HepG2 (cell line): ENCODE results near the gene RAB11FIP5. TPM values are rescaled to one million over a fixed set of nuclear protein-coding genes. Genes with fewer than 3 reads are reported as not detected.
A peak's percentile ranks its signal among the peaks of the same experiment; 100 is the strongest.

ENCODE experiments used
- ARID2 ChIP-seq: sonication (generic); formaldehyde crosslinking; IDR thresholded peaks from 2 replicates; pipeline ENCODE4 v1.8.1; 2022; ENCODE audit warnings: mild to moderate bottlenecking, missing genetic modification reagents, borderline replicate concordance
- CBX2 ChIP-seq, 2 experiments: fragments of 200-600 bp in 1 of 2; sonication (generic); formaldehyde crosslinking in 1 of 2; IDR thresholded peaks; 2 replicates each; pipeline versions ENCODE4 v1.7.0 to v1.8.1; 2018 to 2022; ENCODE audit warnings: low read depth in 2 of 2, low read length in 1 of 2, mild to moderate bottlenecking in 1 of 2, missing genetic modification reagents in 1 of 2
- DPF2 ChIP-seq: sonication (generic); formaldehyde crosslinking; IDR thresholded peaks from 2 replicates; pipeline ENCODE4 v1.4.0; 2020; ENCODE audit warnings: mild to moderate bottlenecking, low read depth, missing genetic modification reagents, borderline replicate concordance
- FOXP1 ChIP-seq, 2 experiments: fragments of 450-650 bp in 1 of 2; IDR thresholded peaks; 2 replicates each; pipeline ENCODE4 v1.6.1; 2017 to 2018; ENCODE audit warnings: antibody characterized with exemption in 1 of 2
- MAF1 ChIP-seq: sonication (generic); formaldehyde crosslinking; IDR thresholded peaks from 2 replicates; pipeline ENCODE4 v1.5.0; 2020; ENCODE audit warnings: missing genetic modification reagents, borderline replicate concordance
- MAZ ChIP-seq, 2 experiments: sonication (generic) in 1 of 2; formaldehyde crosslinking in 1 of 2; IDR thresholded peaks; 2 replicates each; pipeline versions ENCODE4 v1.5.0 to v1.6.1; 2012 to 2020; ENCODE audit warnings: low read depth in 2 of 2, mild to moderate bottlenecking in 2 of 2, borderline replicate concordance in 1 of 2, improper control_type of control experiment in 1 of 2, low read length in 1 of 2, missing genetic modification reagents in 1 of 2, moderate library complexity in 1 of 2
- MTERF4 ChIP-seq: sonication (generic); formaldehyde crosslinking; IDR thresholded peaks from 2 replicates; pipeline ENCODE4 v1.8.0; 2023; ENCODE audit warnings: mild to moderate bottlenecking, missing genetic modification reagents
- NFIB ChIP-seq: sonication (generic); formaldehyde crosslinking; IDR thresholded peaks from 2 replicates; pipeline ENCODE4 v1.9.0; 2021; ENCODE audit warnings: missing genetic modification reagents, mild to moderate bottlenecking, borderline replicate concordance
- PRPF4 ChIP-seq: fragments of 200-400 bp; formaldehyde crosslinking; IDR thresholded peaks from 2 replicates; pipeline ENCODE4 v1.6.1; 2016; ENCODE audit warnings: low read length, low read depth; ENCODE audit not compliant: poor library complexity, severe bottlenecking
- STAG1 ChIP-seq: sonication (generic); formaldehyde crosslinking; IDR thresholded peaks from 2 replicates; pipeline ENCODE4 v1.4.0; 2020; ENCODE audit warnings: missing genetic modification reagents
- TCF12 ChIP-seq, 2 experiments: fragments of 450-650 bp in 1 of 2; sonication (generic) in 1 of 2; formaldehyde crosslinking in 1 of 2; IDR thresholded peaks; 2 replicates each; pipeline versions ENCODE4 v1.6.1 to v1.8.0; 2017 to 2022; ENCODE audit warnings: antibody characterized with exemption in 1 of 2, mild to moderate bottlenecking in 1 of 2, missing genetic modification reagents in 1 of 2, moderate library complexity in 1 of 2
- ZMAT3 ChIP-seq: sonication (generic); formaldehyde crosslinking; conservative IDR thresholded peaks from 2 replicates; pipeline ENCODE4 v1.7.0; 2021; ENCODE audit warnings: missing genetic modification reagents
- ZNF34 ChIP-seq: sonication (generic); formaldehyde crosslinking; IDR thresholded peaks from 2 replicates; pipeline ENCODE4 v1.4.0; 2020; ENCODE audit warnings: mild to moderate bottlenecking, missing genetic modification reagents, borderline replicate concordance
- ZNF597 ChIP-seq: sonication (generic); formaldehyde crosslinking; IDR thresholded peaks from 2 replicates; pipeline ENCODE4 v1.5.0; 2020; ENCODE audit warnings: missing genetic modification reagents
- ZNF766 ChIP-seq: sonication (generic); formaldehyde crosslinking; IDR thresholded peaks from 2 replicates; pipeline ENCODE4 v1.5.0; 2020; ENCODE audit warnings: missing genetic modification reagents, borderline replicate concordance
- polyA plus RNA-seq, 8 experiments: library from polyadenylated mRNA; depleted of rRNA in 3 of 8; stranded (reverse) in 7 of 8; unstranded in 1 of 8; fragments of >200 nt; fragmentation: Illumina TruSeq in 4 of 8; extraction: Trizol in 4 of 8; gene quantifications; 2 replicates each; pipeline versions ENCODE4 v1.2.1 to v1.2.3, GENCODE V29; 2011 to 2016; ENCODE audit warnings: low read depth in 4 of 8, missing spikeins in 1 of 8, mixed read lengths in 1 of 8; ENCODE audit not compliant: insufficient read depth in 1 of 8
- total RNA-seq, 5 experiments: library from RNA; depleted of rRNA; stranded (reverse); fragments of >200 nt; fragmentation: Illumina TruSeq; extraction: Trizol; gene quantifications; 2 replicates each; pipeline ENCODE4 v1.2.3, GENCODE V29; 2016; ENCODE audit warnings: low read depth in 1 of 5
- TF ChIP-seq, protein P1 (sequence below): sonication (generic); formaldehyde crosslinking; IDR thresholded peaks from 2 replicates; pipeline ENCODE4 v1.4.0; 2020; ENCODE audit warnings: missing genetic modification reagents, mild to moderate bottlenecking, borderline replicate concordance
- TF ChIP-seq, protein P2 (sequence below): sonication (generic); formaldehyde crosslinking; IDR thresholded peaks from 2 replicates; pipeline ENCODE4 v1.4.0; 2020; ENCODE audit warnings: mild to moderate bottlenecking, missing genetic modification reagents

Gene RAB11FIP5
- total and polyA plus RNA-seq, 2 of the 13 experiments (the other 11 are each of a cell fraction or from before 2014, with no cell fraction given): 9.4 to 22.9 TPM

GRCh38 chr2:73071360-73072128 lies 41.2 kb downstream of the RAB11FIP5 start, which contains the start of gene SFXN5 (continued):
- TF ChIP-seq STAG1 (CRISPR knock-in tag) (no peak), MAF1 (CRISPR knock-in tag) (no peak), FOXP1 (IDR thresholded peaks at IDR 0.05) (no peak), FOXP1 (CRISPR knock-in tag; IDR thresholded peaks at IDR 0.05) (no peak), TCF12 (IDR thresholded peaks at IDR 0.05) (no peak), TCF12 (CRISPR knock-in tag; IDR thresholded peaks at IDR 0.05) (peak; percentile 24; the same call in 1 of the 2 replicates), PRPF4 (no peak), DPF2 (CRISPR knock-in tag) (no peak), MTERF4 (CRISPR knock-in tag) (peak; percentile 38; the same call in 1 of the 2 replicates), NFIB (CRISPR knock-in tag) (no peak), CBX2 (IDR thresholded peaks at IDR 0.05; ENCODE audit: low read depth, low read length) (no peak), CBX2 (CRISPR knock-in tag; IDR thresholded peaks at IDR 0.05; ENCODE audit: low read depth) (no peak), ARID2 (CRISPR knock-in tag) (peak; percentile 82; the same call in 1 of the 2 replicates), ZNF597 (no peak), MAZ (IDR thresholded peaks at IDR 0.05; ENCODE audit: borderline replicate concordance, low read depth, low read length) (peak; percentile 62), MAZ (CRISPR knock-in tag; IDR thresholded peaks at IDR 0.05; ENCODE audit: low read depth) (peak; percentile 89), ZNF34 (0 out of 2 replicates have a peak, but pooled peaks have one; percentile 75), ZNF766 (no peak), ZMAT3 (CRISPR knock-in tag) (peak; percentile 71; the same call in 1 of the 2 replicates)
- TF ChIP-seq, protein P1, sequence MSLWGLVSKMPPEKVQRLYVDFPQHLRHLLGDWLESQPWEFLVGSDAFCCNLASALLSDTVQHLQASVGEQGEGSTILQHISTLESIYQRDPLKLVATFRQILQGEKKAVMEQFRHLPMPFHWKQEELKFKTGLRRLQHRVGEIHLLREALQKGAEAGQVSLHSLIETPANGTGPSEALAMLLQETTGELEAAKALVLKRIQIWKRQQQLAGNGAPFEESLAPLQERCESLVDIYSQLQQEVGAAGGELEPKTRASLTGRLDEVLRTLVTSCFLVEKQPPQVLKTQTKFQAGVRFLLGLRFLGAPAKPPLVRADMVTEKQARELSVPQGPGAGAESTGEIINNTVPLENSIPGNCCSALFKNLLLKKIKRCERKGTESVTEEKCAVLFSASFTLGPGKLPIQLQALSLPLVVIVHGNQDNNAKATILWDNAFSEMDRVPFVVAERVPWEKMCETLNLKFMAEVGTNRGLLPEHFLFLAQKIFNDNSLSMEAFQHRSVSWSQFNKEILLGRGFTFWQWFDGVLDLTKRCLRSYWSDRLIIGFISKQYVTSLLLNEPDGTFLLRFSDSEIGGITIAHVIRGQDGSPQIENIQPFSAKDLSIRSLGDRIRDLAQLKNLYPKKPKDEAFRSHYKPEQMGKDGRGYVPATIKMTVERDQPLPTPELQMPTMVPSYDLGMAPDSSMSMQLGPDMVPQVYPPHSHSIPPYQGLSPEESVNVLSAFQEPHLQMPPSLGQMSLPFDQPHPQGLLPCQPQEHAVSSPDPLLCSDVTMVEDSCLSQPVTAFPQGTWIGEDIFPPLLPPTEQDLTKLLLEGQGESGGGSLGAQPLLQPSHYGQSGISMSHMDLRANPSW (CRISPR knock-in tag): peak; percentile 70; the same call in 1 of the 2 replicates
- TF ChIP-seq, protein P2, sequence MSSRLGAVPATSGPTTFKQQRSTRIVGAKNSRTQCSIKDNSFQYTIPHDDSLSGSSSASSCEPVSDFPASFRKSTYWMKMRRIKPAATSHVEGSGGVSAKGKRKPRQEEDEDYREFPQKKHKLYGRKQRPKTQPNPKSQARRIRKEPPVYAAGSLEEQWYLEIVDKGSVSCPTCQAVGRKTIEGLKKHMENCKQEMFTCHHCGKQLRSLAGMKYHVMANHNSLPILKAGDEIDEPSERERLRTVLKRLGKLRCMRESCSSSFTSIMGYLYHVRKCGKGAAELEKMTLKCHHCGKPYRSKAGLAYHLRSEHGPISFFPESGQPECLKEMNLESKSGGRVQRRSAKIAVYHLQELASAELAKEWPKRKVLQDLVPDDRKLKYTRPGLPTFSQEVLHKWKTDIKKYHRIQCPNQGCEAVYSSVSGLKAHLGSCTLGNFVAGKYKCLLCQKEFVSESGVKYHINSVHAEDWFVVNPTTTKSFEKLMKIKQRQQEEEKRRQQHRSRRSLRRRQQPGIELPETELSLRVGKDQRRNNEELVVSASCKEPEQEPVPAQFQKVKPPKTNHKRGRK (CRISPR knock-in tag): no peak
